Stimulated activated CD4-positive, alpha-beta T cell treated with anti-CD3 and anti-CD28 coated beads, Interleukin-1b, Interleukin-23, amount 100 ng/mL, for 4 hours (primary cell): ENCODE measurements around the gene SAMD10.
"Not testable (repeated sequence)": the region's sequence is repeated elsewhere in the genome, so short reads cannot be mapped to it uniquely, and the experiment has no call there.

Source experiments
- DNase-seq, 2 donors: peaks; one replicate each; pipeline ENCODE4 v3.0.0-alpha.2; 2020; ENCODE audit warnings: low read depth in 2 of 2

Gene SAMD10

DNA sequence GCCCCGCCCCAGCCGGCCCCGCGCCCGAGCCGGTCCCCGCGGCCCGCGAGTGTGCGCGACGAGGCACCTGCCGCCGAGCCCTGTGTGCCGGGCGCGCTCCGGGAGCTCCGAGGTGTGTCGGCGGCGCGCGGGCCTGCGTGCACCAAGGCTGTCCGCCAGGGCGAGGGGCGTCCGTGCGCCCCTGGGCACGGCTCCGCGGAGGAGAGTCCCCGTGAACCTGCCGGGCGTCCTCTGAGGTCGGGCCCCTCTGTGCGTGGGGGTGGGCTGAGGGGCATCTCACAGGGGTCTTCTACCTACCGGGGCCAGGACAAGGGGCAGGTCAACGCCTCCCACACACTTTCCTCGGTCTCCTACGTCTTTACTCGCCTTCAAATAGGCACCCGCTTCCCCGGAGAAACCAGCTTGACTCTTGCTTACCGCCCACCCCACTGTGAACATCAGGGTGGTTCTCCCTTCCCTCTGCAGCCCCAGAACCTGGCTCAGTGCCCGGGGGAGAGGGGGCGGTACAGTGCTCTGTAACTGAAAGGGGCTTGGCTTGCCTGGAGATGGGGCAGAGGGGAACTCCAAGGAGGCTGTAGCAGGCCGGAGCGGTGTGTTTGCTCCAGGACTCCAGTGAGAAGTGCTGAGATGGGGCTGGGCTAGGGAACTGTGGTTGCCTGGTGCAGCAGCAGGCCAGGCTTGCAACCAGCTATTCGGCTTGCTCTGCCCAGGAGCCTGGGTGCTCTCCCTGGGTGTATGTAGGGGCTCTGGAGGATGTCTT, at the start of gene SAMD10:
SAMD10 (minus strand) TSS at position 86 of the 760 bp plus-strand sequence. CDS start 175 bp downstream, outside the sequence.
- peak; percentile 77 to 88 for DNase-seq

DNA sequence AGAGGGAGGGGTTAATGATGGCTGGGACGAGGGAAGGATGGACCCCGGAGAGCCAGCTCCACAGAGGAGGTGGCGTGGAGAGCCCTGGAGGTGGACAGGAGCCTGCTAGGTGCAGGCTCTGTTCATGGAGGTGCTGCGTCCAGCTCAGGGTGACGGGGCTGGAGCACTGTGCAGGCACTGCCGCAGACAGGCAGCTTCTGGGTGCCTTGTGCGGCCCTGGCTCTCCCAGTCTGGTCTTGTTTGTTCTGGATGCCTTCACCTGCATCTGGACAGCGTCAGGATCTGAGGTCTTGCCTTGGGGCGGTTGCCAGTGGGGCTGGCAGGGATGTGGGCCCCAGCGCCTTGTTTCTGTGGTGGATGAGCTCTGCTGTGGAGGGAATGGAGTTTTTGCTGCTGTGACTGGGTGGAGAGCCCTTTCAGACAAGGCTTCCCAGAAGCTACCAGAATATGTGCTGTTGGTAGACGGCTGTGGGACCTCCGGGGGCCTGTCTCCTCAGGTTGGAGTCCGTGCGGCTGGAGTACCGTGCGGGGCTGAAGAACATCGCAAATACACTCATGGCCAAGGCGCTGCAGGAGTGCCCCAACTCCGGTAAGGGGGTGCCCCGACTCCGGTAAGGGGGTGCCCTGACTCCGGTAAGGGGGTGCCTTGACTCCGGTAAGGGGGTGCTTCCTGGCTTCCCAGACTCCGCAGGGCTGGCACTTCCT, 48.7 kb upstream of the SAMD10 start:
- no peak for DNase-seq

DNA sequence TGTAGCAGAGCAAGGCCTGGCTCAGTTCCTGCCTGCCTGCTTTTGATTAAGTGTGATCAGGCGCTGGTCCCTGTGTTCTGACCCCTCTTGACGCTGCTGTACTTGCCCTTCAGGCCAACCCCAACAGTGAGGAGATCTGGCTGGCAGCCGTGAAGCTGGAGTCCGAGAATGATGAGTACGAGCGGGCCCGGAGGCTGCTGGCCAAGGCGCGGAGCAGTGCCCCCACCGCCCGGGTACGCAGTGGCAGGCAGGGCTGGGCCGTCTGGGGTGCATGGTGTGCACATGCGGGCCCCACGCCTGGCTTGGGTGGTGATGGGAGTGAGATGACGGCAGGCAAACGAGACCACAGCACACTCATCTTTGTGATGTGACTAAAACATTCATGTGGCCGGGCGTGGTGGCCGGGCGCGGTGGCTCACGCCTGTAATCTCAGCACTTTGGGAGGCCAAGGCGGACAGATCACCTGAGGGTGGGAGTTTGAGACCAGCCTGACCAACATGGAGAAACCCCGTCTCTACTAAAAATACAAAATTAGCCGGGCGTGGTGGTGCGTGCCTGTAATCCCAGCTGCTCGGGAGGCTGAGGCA, 46.5 kb upstream of the SAMD10 start:
- no peak for DNase-seq

DNA sequence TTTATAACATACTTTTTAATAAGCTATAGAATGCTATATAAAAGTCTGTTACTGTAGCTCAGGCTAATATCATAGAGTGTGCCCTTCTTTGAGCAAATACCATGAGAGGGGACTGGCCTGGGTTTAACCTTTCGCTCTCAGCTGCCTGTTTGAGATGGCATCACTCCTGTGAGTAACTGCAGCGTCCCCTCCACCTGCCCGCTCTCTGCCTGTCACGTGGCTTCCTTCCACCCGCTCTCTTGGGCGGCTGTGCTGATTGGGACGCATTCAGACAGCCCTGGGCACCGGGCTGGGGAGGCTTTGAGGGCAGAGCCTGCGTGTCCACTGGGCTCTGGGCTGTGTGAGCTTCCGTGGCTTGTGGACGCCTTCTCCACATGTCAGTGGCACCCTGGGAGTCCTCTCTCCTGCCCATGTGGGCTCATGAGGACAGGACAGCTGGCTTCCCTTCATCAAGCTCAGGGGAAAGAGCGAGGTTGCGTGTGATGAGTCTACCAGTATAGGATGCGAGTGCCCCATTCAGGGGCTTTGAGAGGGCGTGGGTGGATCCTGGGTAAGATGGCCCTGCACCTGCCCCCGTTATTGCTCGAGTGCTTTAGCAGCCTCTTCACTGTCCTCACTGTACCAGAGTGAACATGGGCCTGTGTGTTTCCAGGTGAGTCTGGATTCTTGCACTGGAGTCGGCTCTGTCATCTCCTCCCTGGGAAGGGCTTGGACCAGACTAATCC, 45.8 kb upstream of the SAMD10 start:
- no peak for DNase-seq

- DNase-seq = no peak
Observed at GRCh38 chr20:64024141-64024990, 44.9 kb upstream of the SAMD10 start.

GRCh38 chr20:64023361-64024140, 44.1 kb upstream of the SAMD10 start:
- DNase-seq = no peak

DNA sequence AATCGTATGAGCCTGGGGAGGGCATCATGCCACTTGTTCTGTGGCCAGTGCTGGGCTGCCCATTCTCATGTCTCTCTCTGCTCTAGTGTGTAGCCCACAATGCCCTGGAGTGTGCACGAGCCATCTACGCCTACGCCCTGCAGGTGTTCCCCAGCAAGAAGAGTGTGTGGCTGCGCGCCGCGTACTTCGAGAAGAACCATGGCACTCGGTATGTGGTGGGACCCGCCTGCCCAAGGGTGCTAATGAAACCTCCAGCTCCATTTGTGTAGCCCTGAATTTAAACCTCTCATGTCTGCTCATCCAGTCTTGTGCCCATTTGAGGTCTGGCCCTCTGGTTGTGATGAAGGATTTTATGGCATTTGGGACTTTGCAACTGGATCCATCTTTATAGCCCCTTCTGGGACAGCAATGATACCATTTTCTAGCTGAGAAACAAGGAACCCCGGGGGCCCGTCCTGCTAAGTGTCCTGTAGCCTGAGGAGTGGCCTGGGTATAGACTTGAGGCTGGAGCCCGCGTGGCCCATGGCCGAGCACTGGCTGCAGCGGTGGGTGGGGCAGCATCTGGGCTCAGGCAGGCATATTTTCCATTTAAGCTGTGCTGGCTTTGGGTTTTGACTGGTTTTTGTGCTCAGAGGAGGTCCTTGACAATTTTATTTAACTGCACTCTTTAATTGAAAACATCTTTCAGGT, 43.4 kb upstream of the SAMD10 start:
- no peak for DNase-seq

- DNase-seq = no peak
Observed at GRCh38 chr20:64021124-64021975, 41.9 kb upstream of the SAMD10 start.

DNA sequence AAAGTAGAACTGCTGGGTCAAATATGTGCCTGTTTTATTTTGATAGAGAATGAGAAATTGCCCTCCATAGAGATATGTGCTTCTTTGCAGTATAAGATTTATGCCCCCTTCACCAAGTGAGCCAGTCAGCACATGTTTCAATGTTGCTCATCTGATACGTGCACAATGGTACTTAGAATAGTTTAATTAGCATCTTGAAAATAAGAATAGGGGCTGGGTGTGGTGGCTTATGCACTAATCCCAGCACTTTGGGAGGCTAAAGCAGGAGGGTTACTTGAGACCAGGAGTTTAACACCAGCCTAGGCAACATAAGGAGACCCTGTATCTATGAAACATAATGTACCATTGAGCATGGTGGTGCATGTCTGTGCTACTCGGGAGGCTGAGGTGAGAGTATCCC, 36.2 kb upstream of the SAMD10 start:
- no peak for DNase-seq

DNA sequence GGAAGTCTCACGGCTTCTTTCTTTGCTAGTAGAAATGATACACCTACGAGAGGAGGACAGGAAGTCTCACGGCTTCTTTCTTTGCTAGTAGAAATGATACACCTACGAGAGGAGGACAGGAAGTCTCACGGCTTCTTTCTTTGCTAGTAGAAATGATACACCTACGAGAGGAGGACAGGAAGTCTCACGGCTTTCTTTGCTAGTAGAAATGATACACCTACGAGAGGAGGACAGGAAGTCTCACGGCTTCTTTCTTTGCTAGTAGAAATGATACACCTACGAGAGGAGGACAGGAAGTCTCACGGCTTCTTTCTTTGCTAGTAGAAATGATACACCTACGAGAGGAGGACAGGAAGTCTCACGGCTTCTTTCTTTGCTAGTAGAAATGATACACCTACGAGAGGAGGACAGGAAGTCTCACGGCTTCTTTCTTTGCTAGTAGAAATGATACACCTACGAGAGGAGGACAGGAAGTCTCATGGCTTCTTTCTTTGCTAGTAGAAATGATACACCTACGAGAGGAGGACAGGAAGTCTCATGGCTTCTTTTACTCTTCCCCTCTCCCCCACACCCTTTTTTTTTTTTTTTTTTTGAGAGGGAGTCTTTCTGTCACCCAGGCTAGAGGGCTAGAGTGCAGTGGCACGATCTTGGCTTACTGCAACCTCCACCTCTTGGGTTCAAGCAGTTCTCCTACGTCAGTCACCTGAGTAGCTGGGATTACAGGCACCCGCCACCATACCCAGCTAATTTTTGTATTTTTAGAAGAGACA, 33.1 kb upstream of the SAMD10 start:
- not testable (repeated sequence) for DNase-seq

- no peak for DNase-seq
Observed at GRCh38 chr20:64011366-64011779, 31.9 kb upstream of the SAMD10 start.

DNA sequence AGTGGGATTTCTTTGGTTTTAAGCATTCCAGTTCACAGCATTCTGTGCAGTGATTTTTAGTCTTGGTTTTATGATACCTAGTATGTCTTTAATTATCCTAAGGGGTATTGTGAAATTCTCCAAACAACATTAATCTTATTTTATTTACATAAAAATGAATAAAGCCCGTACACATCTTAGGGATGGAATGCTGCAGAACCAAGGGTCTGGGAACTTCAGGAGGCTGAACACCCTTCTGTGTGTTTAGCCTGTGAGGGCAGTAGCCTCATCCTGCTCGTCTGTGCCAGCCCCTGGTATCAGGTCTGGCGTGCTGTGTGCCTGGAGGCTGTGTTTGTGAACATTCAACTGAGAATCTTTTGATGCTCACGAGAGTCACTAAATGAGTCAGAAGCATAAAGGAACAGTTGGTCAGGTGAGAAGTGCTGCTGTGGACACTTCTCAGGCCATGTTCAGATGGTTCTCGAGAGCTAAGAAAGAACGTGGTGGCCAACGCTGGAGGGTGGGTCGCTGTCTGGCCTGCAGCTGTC, 31.3 kb upstream of the SAMD10 start:
- DNase-seq = no peak

GRCh38 chr20:64009811-64010387, 30.5 kb upstream of the SAMD10 start:
- DNase-seq = no peak

GRCh38 chr20:64006902-64007301, 27.5 kb upstream of the SAMD10 start:
- DNase-seq = no peak

DNA sequence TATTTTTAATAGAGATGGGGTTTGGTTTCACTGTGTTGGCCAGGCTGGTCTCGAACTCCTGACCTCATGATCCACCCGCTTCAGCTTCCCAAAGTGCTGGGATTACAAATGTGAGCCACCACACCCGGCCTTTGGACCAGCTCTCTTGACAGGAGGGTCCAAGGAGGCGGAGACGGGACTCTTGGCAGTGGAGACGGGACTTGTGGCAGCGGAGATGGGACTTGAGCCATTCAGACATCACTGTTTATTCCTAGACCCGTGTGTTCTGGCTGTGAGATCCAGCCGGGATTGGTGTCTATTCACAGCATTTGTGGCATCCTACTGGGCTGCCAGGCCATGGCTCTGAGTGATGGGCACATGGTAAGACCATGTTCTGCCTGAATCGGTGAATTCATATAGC, 27.0 kb upstream of the SAMD10 start:
- DNase-seq = no peak

GRCh38 chr20:64005394-64005793, 26.0 kb upstream of the SAMD10 start:
- no peak for DNase-seq

- DNase-seq = no peak
Observed at GRCh38 chr20:64003960-64004725, 24.7 kb upstream of the SAMD10 start.
